Kidney (tissue), 14 donors: ENCODE results near the gene SIX6. TPM values are rescaled to one million over a fixed set of nuclear protein-coding genes. Genes with fewer than 3 reads are reported as not detected.

Experiments
- DNase-seq, 5 donors: peaks; one replicate each; pipeline ENCODE4 v3.0.0-alpha.2; 2013 to 2020
- FAIRE-seq: peaks from 2 replicates; lab custom pipeline; 2012; peaks lifted over from hg19 to GRCh38; lab: Jason Lieb, UNC
- H3K27ac ChIP-seq, 2 donors: one replicate each; pipeline ENCODE4 v1.7.0; 2013; ENCODE audit warnings: low read depth in 2 of 2, low read length in 2 of 2, inconsistent platforms in 1 of 2
- H3K27me3 ChIP-seq: one replicate; pipeline ENCODE4 v1.7.1; 2013; ENCODE audit warnings: low read length, inconsistent platforms; ENCODE audit not compliant: control insufficient read depth, insufficient read depth
- H3K36me3 ChIP-seq, 3 donors: one replicate each; pipeline versions ENCODE4 v1.7.0 to v1.7.1; 2013; ENCODE audit warnings: low read length in 3 of 3, control low read depth in 1 of 3, inconsistent platforms in 1 of 3; ENCODE audit not compliant: insufficient read depth in 3 of 3, control insufficient read depth in 2 of 3
- H3K4me1 ChIP-seq, 3 donors: one replicate each; pipeline versions ENCODE4 v1.7.0 to v1.7.1; 2013; ENCODE audit warnings: low read length in 3 of 3, inconsistent platforms in 1 of 3, low read depth in 1 of 3; ENCODE audit not compliant: control insufficient read depth in 2 of 3, insufficient read depth in 2 of 3
- H3K4me3 ChIP-seq, 3 donors: one replicate each; pipeline versions ENCODE4 v1.7.0 to v1.8.1; 2013; ENCODE audit warnings: low read length in 3 of 3, control low read depth in 1 of 3, inconsistent platforms in 1 of 3
- H3K9ac ChIP-seq, 3 donors: one replicate each; pipeline versions ENCODE4 v1.7.0 to v1.7.1; 2013; ENCODE audit warnings: low read length in 3 of 3, control low read depth in 1 of 3, inconsistent platforms in 1 of 3
- H3K9me3 ChIP-seq, 3 donors: one replicate each; pipeline versions ENCODE4 v1.7.0 to v1.7.1; 2013; ENCODE audit warnings: low read length in 3 of 3, control low read depth in 1 of 3, inconsistent platforms in 1 of 3; ENCODE audit not compliant: control insufficient read depth in 2 of 3, insufficient read depth in 1 of 3
- intact Hi-C: fragments of 100-400 bp; cut with DNase I; formaldehyde crosslinking; loops from one replicate; pipeline ENCODE4 v1.11.1; 2022
- polyA plus RNA-seq: library from polyadenylated mRNA; stranded (reverse); fragments of 350-450 nt; fragmentation: Illumina TruSeq; extraction: RNeasy Lipid Tissue Mini Kit (QIAGEN cat#74804); gene quantifications from one replicate; pipeline ENCODE4 v1.2.3, GENCODE V29; 2014; ENCODE audit warnings: low read depth, low replicate concordance; ENCODE audit not compliant: insufficient read depth
- total RNA-seq: library from RNA; stranded (reverse); fragmentation: NEBNext Ultra II Directional; extraction: Animal tissue kit (Norgen Biotek cat#: 25700); gene quantifications from one replicate; pipeline ENCODE4 v1.2.1, GENCODE V29; 2021
- TF ChIP-seq, protein P1 (sequence below): IDR thresholded peaks from 3 replicates; pipeline ENCODE4 v1.5.1; 2012; ENCODE audit warnings: mild to moderate bottlenecking, moderate library complexity, borderline replicate concordance; ENCODE audit not compliant: insufficient read depth; ENCODE audit errors: extremely low read depth
- donor health status: control.
- donor health status: control.
- donor health status: control.
- donor health status: control.
- donor health status: control.
- donor health status: DM: yes; HTN: yes; CAD: no.
- donor health status: Normal renal cell carcinoma (clear cell type).

SIX6 gene
- total and polyA plus RNA-seq, 2 donors from 2014 or later = not detected

DNA sequence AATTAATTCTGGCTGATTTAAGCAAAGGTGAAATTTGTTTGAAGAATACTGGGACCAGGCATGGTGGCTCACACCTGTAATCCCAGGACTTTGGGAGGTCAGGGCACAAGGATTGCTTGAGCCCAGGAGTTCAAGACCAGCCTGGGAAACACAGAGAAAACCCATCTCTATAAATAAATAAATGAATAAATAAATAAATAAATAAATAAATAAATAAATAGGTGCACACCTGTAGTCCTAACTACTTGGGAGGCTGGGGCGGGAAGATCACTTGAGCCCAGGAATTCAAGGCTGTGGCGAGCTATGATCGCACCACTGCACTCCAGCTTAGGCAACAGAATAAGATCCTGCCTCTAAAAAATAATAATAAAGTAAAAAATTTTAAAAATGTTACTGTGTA, 18.7 kb upstream of the SIX6 start:
- no peak for FAIRE-seq
- no peak overlapping the region for H3K4me3 ChIP-seq
- H3K36me3 ChIP-seq = no peaks in the 10 kb centered on the region
- H3K9ac ChIP-seq = no peak overlapping the region
- H3K27ac ChIP-seq = no peak overlapping the region
- intact Hi-C loops = no loop called here
- H3K9me3 ChIP-seq = no peaks in the 10 kb centered on the region
- peaks cover 27% of the 10 kb centered on the region for H3K27me3 ChIP-seq
- no peaks in the 10 kb centered on the region for H3K4me1 ChIP-seq
- DNase-seq = no peak
- TF ChIP-seq, protein P1, sequence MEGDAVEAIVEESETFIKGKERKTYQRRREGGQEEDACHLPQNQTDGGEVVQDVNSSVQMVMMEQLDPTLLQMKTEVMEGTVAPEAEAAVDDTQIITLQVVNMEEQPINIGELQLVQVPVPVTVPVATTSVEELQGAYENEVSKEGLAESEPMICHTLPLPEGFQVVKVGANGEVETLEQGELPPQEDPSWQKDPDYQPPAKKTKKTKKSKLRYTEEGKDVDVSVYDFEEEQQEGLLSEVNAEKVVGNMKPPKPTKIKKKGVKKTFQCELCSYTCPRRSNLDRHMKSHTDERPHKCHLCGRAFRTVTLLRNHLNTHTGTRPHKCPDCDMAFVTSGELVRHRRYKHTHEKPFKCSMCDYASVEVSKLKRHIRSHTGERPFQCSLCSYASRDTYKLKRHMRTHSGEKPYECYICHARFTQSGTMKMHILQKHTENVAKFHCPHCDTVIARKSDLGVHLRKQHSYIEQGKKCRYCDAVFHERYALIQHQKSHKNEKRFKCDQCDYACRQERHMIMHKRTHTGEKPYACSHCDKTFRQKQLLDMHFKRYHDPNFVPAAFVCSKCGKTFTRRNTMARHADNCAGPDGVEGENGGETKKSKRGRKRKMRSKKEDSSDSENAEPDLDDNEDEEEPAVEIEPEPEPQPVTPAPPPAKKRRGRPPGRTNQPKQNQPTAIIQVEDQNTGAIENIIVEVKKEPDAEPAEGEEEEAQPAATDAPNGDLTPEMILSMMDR = no peak

DNA sequence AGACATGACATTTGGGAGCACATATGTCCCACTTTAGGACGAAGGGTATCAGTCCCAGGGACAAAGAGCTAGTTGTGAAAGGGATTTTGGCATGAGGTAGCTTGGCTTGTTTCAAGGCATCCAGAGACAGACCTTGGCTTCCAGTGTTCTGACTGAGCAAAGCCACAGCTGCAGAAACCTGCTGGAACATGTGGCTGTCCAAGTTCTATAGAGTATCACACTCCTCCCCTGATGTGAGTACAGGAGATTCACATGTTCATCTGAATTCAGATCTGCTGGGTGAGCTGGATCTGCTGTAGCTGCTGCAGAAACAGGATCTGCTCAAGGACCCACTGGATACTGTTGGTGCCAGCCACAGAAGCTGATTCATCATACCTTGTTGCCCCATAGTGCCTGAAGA, 13.0 kb upstream of the SIX6 start:
- H3K9me3 ChIP-seq = no peaks in the 10 kb centered on the region
- H3K4me3 ChIP-seq = no peak overlapping the region
- no peaks in the 10 kb centered on the region for H3K27me3 ChIP-seq
- intact Hi-C loops = no loop called here
- no peak overlapping the region for H3K9ac ChIP-seq
- DNase-seq (no peak), FAIRE-seq (no peak)
- no peaks in the 10 kb centered on the region for H3K36me3 ChIP-seq
- TF ChIP-seq, protein P1 = no peak
- H3K4me1 ChIP-seq = no peaks in the 10 kb centered on the region
- no peak overlapping the region for H3K27ac ChIP-seq

DNA sequence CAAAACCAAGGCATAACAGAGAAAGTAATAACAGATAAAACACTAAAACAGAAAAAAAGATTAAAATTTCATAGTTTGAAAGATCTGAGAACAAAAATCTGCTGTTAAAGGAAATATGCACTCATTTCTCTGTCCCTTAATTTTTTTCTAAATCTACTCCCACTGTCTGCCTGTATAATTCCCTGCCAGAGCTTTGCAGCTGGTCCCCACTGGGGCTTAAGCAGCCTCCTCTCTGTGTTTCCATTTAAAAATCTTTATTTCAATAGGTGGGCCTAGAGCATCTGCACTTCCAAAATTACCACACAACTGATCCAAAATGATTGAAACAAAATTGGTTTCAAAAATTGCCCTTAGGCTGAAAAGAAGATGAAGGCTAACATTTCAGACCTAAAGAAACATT, 6.4 kb upstream of the SIX6 start:
- intact Hi-C loops = no loop called here
- Histone ChIP-seq H3K9me3 (no peaks in the 10 kb centered on the region), H3K4me3 (no peak overlapping the region), H3K4me1 (no peaks in the 10 kb centered on the region), H3K27me3 (peaks cover 49% of the 10 kb centered on the region), H3K36me3 (no peaks in the 10 kb centered on the region), H3K9ac (no peak overlapping the region), H3K27ac (no peak overlapping the region)
- TF ChIP-seq, protein P1 = no peak
- no peak for DNase-seq
- FAIRE-seq = no peak

DNA sequence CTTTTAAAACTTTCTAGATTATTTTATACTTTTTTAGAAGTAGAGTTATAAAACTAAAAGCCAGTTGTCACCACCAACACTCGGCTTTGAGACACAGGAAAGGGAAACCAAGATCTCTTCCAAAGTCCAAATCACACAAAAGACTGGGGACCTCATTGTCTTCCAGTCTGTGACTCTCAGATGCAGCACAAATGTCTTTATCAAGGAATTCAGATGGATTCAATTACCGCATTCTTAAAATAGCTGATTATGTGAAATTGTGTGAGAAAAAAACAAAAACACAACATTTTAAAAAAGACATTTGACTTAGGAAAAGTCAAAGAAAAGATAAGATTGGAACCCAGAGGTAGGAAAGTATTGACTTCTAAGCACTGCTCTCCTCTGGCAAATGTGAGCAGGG, 3.5 kb upstream of the SIX6 start:
- intact Hi-C loops = no loop called here
- Histone ChIP-seq H3K4me1 (peaks cover 0 to 2% (median 0%) of the 10 kb centered on the region in 3 donors), H3K9ac (no peak overlapping the region), H3K9me3 (no peaks in the 10 kb centered on the region), H3K4me3 (no peak overlapping the region), H3K27ac (no peak overlapping the region), H3K36me3 (no peaks in the 10 kb centered on the region), H3K27me3 (peaks cover 68% of the 10 kb centered on the region)
- no peak for FAIRE-seq
- peak in 1 of 5 donors; percentile 22 for DNase-seq
- TF ChIP-seq, protein P1 = no peak
